NB4 (cell line): ENCODE measurements around the gene TRAK1.

Experiments
- POLR2A ChIP-seq: IDR thresholded peaks from 2 replicates; pipeline ENCODE4 v1.6.1; 2011; ENCODE audit warnings: mild to moderate bottlenecking; ENCODE audit not compliant: insufficient read length; ENCODE audit errors: extremely low read depth
- TF ChIP-seq, protein P1 (sequence below): IDR thresholded peaks from one replicate; pipeline ENCODE4 v1.5.1; 2012; ENCODE audit warnings: low read depth, low read length

DNA sequence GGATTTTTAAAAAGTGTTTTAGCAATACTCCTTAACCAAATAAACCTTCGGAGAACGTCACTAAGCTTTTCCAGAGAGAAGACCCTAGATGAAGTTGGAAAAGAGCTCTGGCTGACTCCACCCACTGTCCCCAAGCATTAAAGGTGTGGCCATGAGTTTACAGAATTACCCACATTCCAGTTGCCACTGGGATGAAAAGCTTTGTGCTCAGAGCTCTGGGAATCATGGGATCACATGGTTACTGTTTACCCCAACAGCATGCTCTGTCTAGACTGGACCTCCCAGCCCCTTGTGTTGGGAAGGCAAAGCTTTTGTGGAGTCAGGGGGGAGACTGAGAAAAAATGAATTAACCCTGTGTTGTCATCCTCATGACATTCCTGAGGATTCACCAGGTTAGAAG lies 119.6 kb downstream of the TRAK1 start:
- TF ChIP-seq POLR2A, result no peak
- TF ChIP-seq, protein P1, sequence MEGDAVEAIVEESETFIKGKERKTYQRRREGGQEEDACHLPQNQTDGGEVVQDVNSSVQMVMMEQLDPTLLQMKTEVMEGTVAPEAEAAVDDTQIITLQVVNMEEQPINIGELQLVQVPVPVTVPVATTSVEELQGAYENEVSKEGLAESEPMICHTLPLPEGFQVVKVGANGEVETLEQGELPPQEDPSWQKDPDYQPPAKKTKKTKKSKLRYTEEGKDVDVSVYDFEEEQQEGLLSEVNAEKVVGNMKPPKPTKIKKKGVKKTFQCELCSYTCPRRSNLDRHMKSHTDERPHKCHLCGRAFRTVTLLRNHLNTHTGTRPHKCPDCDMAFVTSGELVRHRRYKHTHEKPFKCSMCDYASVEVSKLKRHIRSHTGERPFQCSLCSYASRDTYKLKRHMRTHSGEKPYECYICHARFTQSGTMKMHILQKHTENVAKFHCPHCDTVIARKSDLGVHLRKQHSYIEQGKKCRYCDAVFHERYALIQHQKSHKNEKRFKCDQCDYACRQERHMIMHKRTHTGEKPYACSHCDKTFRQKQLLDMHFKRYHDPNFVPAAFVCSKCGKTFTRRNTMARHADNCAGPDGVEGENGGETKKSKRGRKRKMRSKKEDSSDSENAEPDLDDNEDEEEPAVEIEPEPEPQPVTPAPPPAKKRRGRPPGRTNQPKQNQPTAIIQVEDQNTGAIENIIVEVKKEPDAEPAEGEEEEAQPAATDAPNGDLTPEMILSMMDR, result no peak
